Gastrocnemius medialis (tissue), 4 donors: ENCODE measurements around the gene BMPER. TPM values are rescaled to one million over a fixed set of nuclear protein-coding genes. Genes with fewer than 3 reads are reported as not detected.

Source experiments
- ATAC-seq, 2 donors: fragments of 150-250 bp; one replicate each; pipeline ENCODE4 v1.9.1; 2016
- DNase-seq, 2 donors: peaks; one replicate each; pipeline ENCODE4 v3.0.0-alpha.2; 2019
- H3K27ac ChIP-seq, 4 donors: fragments of 200-600 bp; sonication (generic); 1 replicate in 1 of 4; 2 replicates in 3 of 4; pipeline ENCODE4 v1.5.1; 2016 to 2018; ENCODE audit warnings: mild to moderate bottlenecking in 2 of 4, moderate library complexity in 1 of 4
- H3K27me3 ChIP-seq, 3 donors: fragments of 200-600 bp; sonication (generic) in 2 of 3; 1 replicate in 1 of 3; 2 replicates in 2 of 3; pipeline versions ENCODE4 v1.5.1 to v1.6.0; 2016 to 2019; ENCODE audit warnings: mild to moderate bottlenecking in 1 of 3, moderate library complexity in 1 of 3
- H3K36me3 ChIP-seq, 2 donors: fragments of 200-600 bp; sonication (generic) in 1 of 2; one replicate each; pipeline ENCODE4 v1.5.1; 2017 to 2018
- H3K4me1 ChIP-seq, 2 donors: fragments of 200-600 bp; sonication (generic) in 1 of 2; one replicate each; pipeline ENCODE4 v1.5.1; 2016 to 2017; ENCODE audit warnings: mild to moderate bottlenecking in 2 of 2
- H3K4me3 ChIP-seq, 4 donors: fragments of 200-600 bp; sonication (generic) in 3 of 4; 1 replicate in 1 of 4; 2 replicates in 3 of 4; pipeline ENCODE4 v1.5.1; 2016 to 2019; ENCODE audit warnings: mild to moderate bottlenecking in 2 of 4
- H3K9me3 ChIP-seq, 3 donors: fragments of 200-600 bp; sonication (generic) in 2 of 3; 1 replicate in 1 of 3; 2 replicates in 2 of 3; pipeline ENCODE4 v1.5.1; 2016 to 2019
- CTCF ChIP-seq, 5 experiments: fragments of 450-650 bp in 3 of 5; fragments of 200-600 bp in 2 of 5; sonication (generic) in 2 of 5; IDR thresholded peaks in 4 of 5; conservative IDR thresholded peaks in 1 of 5; 1 replicate in 4 of 5; 2 replicates in 1 of 5; pipeline ENCODE4 v1.5.1; 2016 to 2019; ENCODE audit warnings: antibody characterized with exemption in 5 of 5, mild to moderate bottlenecking in 3 of 5, moderate library complexity in 3 of 5
- POLR2A ChIP-seq, 2 donors: fragments of 450-650 bp; IDR thresholded peaks; one replicate each; pipeline ENCODE4 v1.6.1; 2017; ENCODE audit warnings: antibody characterized with exemption in 2 of 2, mild to moderate bottlenecking in 2 of 2, moderate library complexity in 2 of 2
- in situ Hi-C, 4 donors: fragments of 200-750 bp; cut with MboI; loops; one replicate each; pipeline versions ENCODE4 v1.15.0 to v1.8.0; 2017; ENCODE audit warnings: low sequenced_read_pairs in 4 of 4
- intact Hi-C: fragments of 100-400 bp; cut with DNase I; formaldehyde crosslinking; loops from one replicate; pipeline ENCODE4 v1.15.1; 2023; ENCODE audit warnings: low total_unique reads
- total RNA-seq, 4 donors: library from RNA; depleted of rRNA; stranded (reverse); fragments of >200 nt; gene quantifications; one replicate each; pipeline versions ENCODE4 v1.1.0 to v1.2.3, GENCODE V29; 2016

BMPER gene
- total RNA-seq, 4 donors from 2014 or later = 1.7 to 11.0 (median 4.5) TPM

GRCh38 chr7:33869176-33869575 is 36.2 kb upstream of the BMPER start:
- intact Hi-C loops = no loop called here
- no peaks in the 10 kb centered on the region for H3K9me3 ChIP-seq
- H3K27me3 ChIP-seq = no peaks in the 10 kb centered on the region
- in situ Hi-C loops = no loop called here
- no peak for TF ChIP-seq POLR2A (IDR thresholded peaks at IDR 0.05)
- TF ChIP-seq CTCF (IDR thresholded peaks at IDR 0.05 in 4 of 5, conservative IDR thresholded peaks at IDR 0.05 in 1 of 5) = no peak
- H3K27ac ChIP-seq = no peak overlapping the region
- H3K4me3 ChIP-seq = no peak overlapping the region
- ATAC-seq = no peak
- no peaks in the 10 kb centered on the region for H3K4me1 ChIP-seq
- no peaks in the 10 kb centered on the region for H3K36me3 ChIP-seq
- no peak for DNase-seq

- no peaks in the 10 kb centered on the region for H3K9me3 ChIP-seq
- H3K36me3 ChIP-seq = no peaks in the 10 kb centered on the region
- H3K27me3 ChIP-seq = no peaks in the 10 kb centered on the region
- no peak overlapping the region for H3K27ac ChIP-seq
- H3K4me3 ChIP-seq = no peak overlapping the region
- no peak for DNase-seq
- no peak for TF ChIP-seq POLR2A (IDR thresholded peaks at IDR 0.05)
- TF ChIP-seq CTCF (IDR thresholded peaks at IDR 0.05 in 4 of 5, conservative IDR thresholded peaks at IDR 0.05 in 1 of 5) = no peak
- intact Hi-C loops = no loop called here
- no peak for ATAC-seq
- in situ Hi-C loops = no loop called here
- peaks cover 0 to 5% of the 10 kb centered on the region in 2 donors for H3K4me1 ChIP-seq
These were observed 35.2 kb upstream of the BMPER start for GRCh38 chr7:33870120-33870519.

- intact Hi-C loops = no loop called here
- no peak overlapping the region for H3K27ac ChIP-seq
- in situ Hi-C loops = no loop called here
- no peaks in the 10 kb centered on the region for H3K27me3 ChIP-seq
- TF ChIP-seq CTCF (IDR thresholded peaks at IDR 0.05 in 4 of 5, conservative IDR thresholded peaks at IDR 0.05 in 1 of 5) (no peak), POLR2A (IDR thresholded peaks at IDR 0.05) (no peak)
- H3K4me1 ChIP-seq = peaks cover 0 to 5% of the 10 kb centered on the region in 2 donors
- H3K9me3 ChIP-seq = no peaks in the 10 kb centered on the region
- H3K4me3 ChIP-seq = no peak overlapping the region
- ATAC-seq (no peak), DNase-seq (no peak)
- no peaks in the 10 kb centered on the region for H3K36me3 ChIP-seq
These were observed 32.5 kb upstream of the BMPER start for GRCh38 chr7:33872870-33873269.

GRCh38 chr7:33873518-33873917 is 31.8 kb upstream of the BMPER start:
- intact Hi-C loops (no loop called here), in situ Hi-C loops (no loop called here)
- ATAC-seq (no peak), DNase-seq (no peak)
- Histone ChIP-seq H3K9me3 (no peaks in the 10 kb centered on the region), H3K4me1 (peaks cover 0 to 5% of the 10 kb centered on the region in 2 donors), H3K36me3 (no peaks in the 10 kb centered on the region), H3K27me3 (no peaks in the 10 kb centered on the region), H3K27ac (no peak overlapping the region), H3K4me3 (no peak overlapping the region)
- TF ChIP-seq POLR2A (IDR thresholded peaks at IDR 0.05) (no peak), CTCF (IDR thresholded peaks at IDR 0.05 in 4 of 5, conservative IDR thresholded peaks at IDR 0.05 in 1 of 5) (no peak)
